Measurements from ENCODE around the gene BMAL1. TPM values are rescaled to one million over a fixed set of nuclear protein-coding genes. Genes with fewer than 3 reads are reported as not detected.
"Not testable (repeated sequence)": the region's sequence is repeated elsewhere in the genome, so short reads cannot be mapped to it uniquely, and the experiment has no call there.

Gene BMAL1
- total and polyA plus RNA-seq, 7 donors, result 10.8 to 41.5 (median 27.7) TPM

DNA sequence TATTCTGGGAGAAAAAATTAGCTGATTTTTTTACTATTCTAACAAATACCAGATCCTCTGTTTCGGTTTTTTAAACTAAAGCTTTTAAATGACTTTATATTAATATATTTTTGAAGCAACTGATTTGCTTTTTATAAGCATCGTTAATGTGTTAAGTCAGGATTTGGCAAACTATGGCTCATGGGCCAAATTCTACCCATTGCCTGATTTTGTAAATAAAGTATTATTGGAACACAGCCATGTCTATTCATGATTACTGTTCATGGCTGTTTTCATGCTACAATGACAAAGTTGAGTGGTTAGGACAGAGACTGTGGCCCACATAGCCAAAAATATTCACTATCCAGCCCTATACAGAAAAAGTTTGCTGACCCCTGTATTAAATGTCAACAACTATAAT lies 155.8 kb downstream of the BMAL1 start:
- TF ChIP-seq POLR2A (IDR thresholded peaks at IDR 0.05), result no peak
- no peak for TF ChIP-seq EP300 (IDR thresholded peaks at IDR 0.05)
- TF ChIP-seq, protein P1, sequence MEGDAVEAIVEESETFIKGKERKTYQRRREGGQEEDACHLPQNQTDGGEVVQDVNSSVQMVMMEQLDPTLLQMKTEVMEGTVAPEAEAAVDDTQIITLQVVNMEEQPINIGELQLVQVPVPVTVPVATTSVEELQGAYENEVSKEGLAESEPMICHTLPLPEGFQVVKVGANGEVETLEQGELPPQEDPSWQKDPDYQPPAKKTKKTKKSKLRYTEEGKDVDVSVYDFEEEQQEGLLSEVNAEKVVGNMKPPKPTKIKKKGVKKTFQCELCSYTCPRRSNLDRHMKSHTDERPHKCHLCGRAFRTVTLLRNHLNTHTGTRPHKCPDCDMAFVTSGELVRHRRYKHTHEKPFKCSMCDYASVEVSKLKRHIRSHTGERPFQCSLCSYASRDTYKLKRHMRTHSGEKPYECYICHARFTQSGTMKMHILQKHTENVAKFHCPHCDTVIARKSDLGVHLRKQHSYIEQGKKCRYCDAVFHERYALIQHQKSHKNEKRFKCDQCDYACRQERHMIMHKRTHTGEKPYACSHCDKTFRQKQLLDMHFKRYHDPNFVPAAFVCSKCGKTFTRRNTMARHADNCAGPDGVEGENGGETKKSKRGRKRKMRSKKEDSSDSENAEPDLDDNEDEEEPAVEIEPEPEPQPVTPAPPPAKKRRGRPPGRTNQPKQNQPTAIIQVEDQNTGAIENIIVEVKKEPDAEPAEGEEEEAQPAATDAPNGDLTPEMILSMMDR (IDR thresholded peaks at IDR 0.05), result no peak
- TF ChIP-seq POLR2AphosphoS5 (IDR thresholded peaks at IDR 0.05), result no peak
- no peak for DNase-seq
- no peak overlapping the region for H3K4me3 ChIP-seq
- H3K27ac ChIP-seq, result no peak overlapping the region
- no peaks in the 10 kb centered on the region for H3K9me3 ChIP-seq
- 96 to 97% methylated on average over 2 of the region's 2 CpGs for WGBS, 2 donors
- no peaks in the 10 kb centered on the region for H3K36me3 ChIP-seq
- H3K27me3 ChIP-seq, result no peaks in the 10 kb centered on the region
- intact Hi-C loops (cut with DNase I), result no loop called here
- no peaks in the 10 kb centered on the region for H3K4me1 ChIP-seq

DNA sequence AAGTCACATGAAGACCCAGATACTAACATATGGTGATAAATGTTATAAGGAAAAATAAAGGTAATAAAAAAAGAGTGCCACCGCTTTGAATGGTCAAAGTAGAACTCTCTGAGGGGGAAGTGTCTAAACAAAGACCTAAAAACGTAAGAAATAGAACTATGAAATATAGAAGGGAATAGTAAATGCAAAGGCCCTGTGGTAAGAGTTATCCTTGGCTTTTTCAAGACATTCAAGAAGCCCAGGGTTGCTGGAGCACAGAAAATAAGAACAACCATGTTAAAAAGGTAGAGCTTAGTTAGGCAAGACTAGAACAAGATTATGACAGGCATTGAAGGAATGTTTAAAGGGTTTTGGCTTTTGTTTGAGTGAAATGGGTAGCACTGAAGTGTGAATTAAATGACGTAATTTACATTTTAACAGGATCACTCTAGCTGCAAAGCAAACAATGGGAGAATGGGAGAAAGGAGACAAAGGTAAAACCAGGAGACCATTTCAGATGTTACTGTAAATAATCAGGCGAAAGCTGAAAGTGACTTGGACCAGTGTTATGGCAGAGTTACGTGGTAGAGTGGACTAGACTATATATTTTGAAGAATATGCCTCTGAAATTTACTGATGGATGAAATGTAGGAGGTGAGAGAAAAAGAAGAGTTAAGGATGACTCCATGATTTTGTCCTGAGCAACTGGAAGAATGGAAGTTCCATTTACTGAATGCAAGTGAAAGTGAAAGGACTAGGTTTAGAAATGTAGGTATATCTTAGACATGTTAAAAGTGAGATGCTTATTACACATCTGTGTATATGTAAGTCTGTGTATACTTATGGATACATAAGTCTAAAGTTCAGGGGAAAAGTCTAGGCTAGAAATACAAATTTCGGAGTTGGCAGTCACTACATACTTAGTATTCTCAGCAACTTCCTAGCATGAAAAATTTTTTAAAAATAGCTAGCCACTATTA lies 156.9 kb downstream of the BMAL1 start:
- intact Hi-C loops (cut with DNase I), result no loop called here
- Histone ChIP-seq H3K27ac (no peak overlapping the region), H3K36me3 (no peaks in the 10 kb centered on the region), H3K4me3 (no peak overlapping the region), H3K9me3 (no peaks in the 10 kb centered on the region), H3K27me3 (no peaks in the 10 kb centered on the region), H3K4me1 (peaks cover 0 to under 1% (median 0%) of the 10 kb centered on the region in 4 donors)
- WGBS, 2 donors, result 86 to 94% methylated on average over 6 of the region's 6 CpGs
- TF ChIP-seq POLR2AphosphoS5 (IDR thresholded peaks at IDR 0.05) (no peak), POLR2A (IDR thresholded peaks at IDR 0.05) (no peak), EP300 (IDR thresholded peaks at IDR 0.05) (no peak)
- TF ChIP-seq, protein P1 (IDR thresholded peaks at IDR 0.05), result no peak
- DNase-seq, result no peak

DNA sequence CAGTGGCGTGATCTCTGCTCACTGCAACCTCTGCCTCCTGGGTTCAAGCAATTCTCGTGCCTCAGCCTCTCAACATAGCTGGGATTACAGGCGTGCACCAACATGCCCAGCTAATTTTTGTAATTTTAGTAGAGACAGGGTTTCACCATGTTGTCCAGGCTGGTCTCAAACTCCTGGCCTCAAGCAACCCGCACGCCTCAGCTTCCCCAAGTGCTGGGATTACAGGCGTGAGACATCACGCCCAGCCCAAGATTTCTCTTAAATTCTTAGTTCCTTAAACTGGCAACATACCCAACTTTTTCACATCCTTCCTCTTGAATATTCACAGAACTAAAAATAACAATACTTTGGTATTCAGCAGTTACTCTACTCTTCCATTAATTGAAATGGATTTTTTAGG lies 159.2 kb downstream of the BMAL1 start:
- DNase-seq; H3K36me3 ChIP-seq; H3K9me3 ChIP-seq; H3K4me3 ChIP-seq; intact Hi-C loops (cut with DNase I); H3K27ac ChIP-seq; H3K27me3 ChIP-seq: not testable (repeated sequence)
- WGBS, 2 donors, result 91 to 94% methylated on average over 7 of the region's 7 CpGs
- H3K4me1 ChIP-seq, result peaks cover 0 to 14% (median 2%) of the 10 kb centered on the region in 4 donors

Other genes starting within 250 kb of the BMAL1 start
- 10 to 100 TPM; 43.3 to 77.8 (median 61.2) TPM for gene BTBD10, start 185.4 kb downstream of the BMAL1 start, total RNA-seq
- gene BTBD10, start 185.4 kb downstream of the BMAL1 start, polyA plus RNA-seq, result 10 to 100 TPM; 18.9 to 27.3 (median 22.2) TPM
- not detected for gene PTH, start 218.2 kb downstream of the BMAL1 start, total RNA-seq
- gene PTH, start 218.2 kb downstream of the BMAL1 start, polyA plus RNA-seq, result not detected

Data from sigmoid colon (tissue), 7 donors.